Trophoblast cell (in vitro differentiated cells and primary cell): ENCODE data around the gene FOXK1.

ENCODE experiments used
- DNase-seq, 2 donors: peaks; one replicate each; pipeline ENCODE4 v3.0.0-alpha.2; 2016
- H2AFZ ChIP-seq: 2 replicates; pipeline ENCODE4 v1.6.1; 2013; ENCODE audit warnings: low read length, moderate library complexity, mild to moderate bottlenecking; ENCODE audit not compliant: insufficient read depth, poor library complexity
- H2AK5ac ChIP-seq: 2 replicates; pipeline ENCODE4 v1.6.1; 2013; ENCODE audit warnings: mild to moderate bottlenecking, low read length
- H2BK120ac ChIP-seq: 2 replicates; pipeline ENCODE4 v1.6.1; 2013; ENCODE audit warnings: low read length, mild to moderate bottlenecking, moderate library complexity; ENCODE audit not compliant: insufficient read depth, poor library complexity
- H2BK12ac ChIP-seq: 2 replicates; pipeline ENCODE4 v1.6.1; 2013; ENCODE audit warnings: mild to moderate bottlenecking, low read length, moderate library complexity
- H2BK5ac ChIP-seq: 2 replicates; pipeline ENCODE4 v1.6.1; 2013; ENCODE audit warnings: low read length, low read depth, moderate library complexity, mild to moderate bottlenecking; ENCODE audit not compliant: poor library complexity
- H3K14ac ChIP-seq: 2 replicates; pipeline ENCODE4 v1.6.1; 2013; ENCODE audit warnings: mild to moderate bottlenecking, low read length
- H3K18ac ChIP-seq: 2 replicates; pipeline ENCODE4 v1.6.1; 2013; ENCODE audit warnings: mild to moderate bottlenecking, low read length
- H3K23ac ChIP-seq: 2 replicates; pipeline ENCODE4 v1.6.1; 2013; ENCODE audit warnings: low read length
- H3K27ac ChIP-seq: 2 replicates; pipeline ENCODE4 v1.5.1; 2013; ENCODE audit warnings: low read depth, mild to moderate bottlenecking, inconsistent platforms, low read length, moderate library complexity
- H3K27me3 ChIP-seq: 2 replicates; pipeline ENCODE4 v1.6.1; 2013; ENCODE audit warnings: inconsistent platforms, mild to moderate bottlenecking, low read length, moderate library complexity; ENCODE audit not compliant: insufficient read depth
- H3K36me3 ChIP-seq, 2 experiments: 1 replicate in 1 of 2; 2 replicates in 1 of 2; pipeline ENCODE4 v1.6.1; 2013; ENCODE audit warnings: low read length in 2 of 2, mild to moderate bottlenecking in 2 of 2, moderate library complexity in 1 of 2; ENCODE audit not compliant: insufficient read depth in 2 of 2, control insufficient read depth in 1 of 2
- H3K4ac ChIP-seq: 2 replicates; pipeline ENCODE4 v1.6.1; 2013; ENCODE audit warnings: low read depth, mild to moderate bottlenecking, low read length, moderate library complexity
- H3K4me1 ChIP-seq, 2 experiments: 1 replicate in 1 of 2; 2 replicates in 1 of 2; pipeline ENCODE4 v1.6.1; 2013; ENCODE audit warnings: low read length in 2 of 2, mild to moderate bottlenecking in 2 of 2, moderate library complexity in 1 of 2; ENCODE audit not compliant: insufficient read depth in 2 of 2, control insufficient read depth in 1 of 2
- H3K4me2 ChIP-seq: 2 replicates; pipeline ENCODE4 v1.6.1; 2013; ENCODE audit warnings: inconsistent platforms, mild to moderate bottlenecking, low read length, moderate library complexity
- H3K4me3 ChIP-seq: 2 replicates; pipeline ENCODE4 v1.5.1; 2013; ENCODE audit warnings: mild to moderate bottlenecking, low read depth, low read length, inconsistent platforms
- H3K79me1 ChIP-seq: one replicate; pipeline ENCODE4 v1.6.1; 2013; ENCODE audit warnings: low read length
- H3K79me2 ChIP-seq: 2 replicates; pipeline ENCODE4 v1.6.1; 2013; ENCODE audit warnings: low read length, mild to moderate bottlenecking; ENCODE audit not compliant: control insufficient read depth, insufficient read depth, poor library complexity
- H3K9ac ChIP-seq: 2 replicates; pipeline ENCODE4 v1.6.1; 2013; ENCODE audit warnings: mild to moderate bottlenecking, low read length
- H3K9me3 ChIP-seq: 2 replicates; pipeline ENCODE4 v1.6.1; 2013; ENCODE audit warnings: low read depth, mild to moderate bottlenecking, control low read depth, inconsistent platforms, low read length; ENCODE audit not compliant: insufficient read depth
- H4K12ac ChIP-seq: 2 replicates; pipeline ENCODE4 v1.6.1; 2013; ENCODE audit warnings: low read depth, mild to moderate bottlenecking, low read length, moderate library complexity
- H4K8ac ChIP-seq: 2 replicates; pipeline ENCODE4 v1.6.1; 2013; ENCODE audit warnings: low read depth, mild to moderate bottlenecking, low read length, moderate library complexity
- H4K91ac ChIP-seq: one replicate; pipeline ENCODE4 v1.6.1; 2013; ENCODE audit warnings: low read depth, mild to moderate bottlenecking, low read length, moderate library complexity
- WGBS: extraction: QIAGEN DNeasy Blood & Tissue Kit; methylation state at CpG from one replicate; pipeline ENCODE4 v1.1.7; 2013; ENCODE audit warnings: missing lambda C conversion rate; ENCODE audit not compliant: insufficient read length, insufficient coverage; ENCODE audit errors: extremely low coverage; 5-methylcytosine and 5-hydroxymethylcytosine counted together

Gene FOXK1

DNA sequence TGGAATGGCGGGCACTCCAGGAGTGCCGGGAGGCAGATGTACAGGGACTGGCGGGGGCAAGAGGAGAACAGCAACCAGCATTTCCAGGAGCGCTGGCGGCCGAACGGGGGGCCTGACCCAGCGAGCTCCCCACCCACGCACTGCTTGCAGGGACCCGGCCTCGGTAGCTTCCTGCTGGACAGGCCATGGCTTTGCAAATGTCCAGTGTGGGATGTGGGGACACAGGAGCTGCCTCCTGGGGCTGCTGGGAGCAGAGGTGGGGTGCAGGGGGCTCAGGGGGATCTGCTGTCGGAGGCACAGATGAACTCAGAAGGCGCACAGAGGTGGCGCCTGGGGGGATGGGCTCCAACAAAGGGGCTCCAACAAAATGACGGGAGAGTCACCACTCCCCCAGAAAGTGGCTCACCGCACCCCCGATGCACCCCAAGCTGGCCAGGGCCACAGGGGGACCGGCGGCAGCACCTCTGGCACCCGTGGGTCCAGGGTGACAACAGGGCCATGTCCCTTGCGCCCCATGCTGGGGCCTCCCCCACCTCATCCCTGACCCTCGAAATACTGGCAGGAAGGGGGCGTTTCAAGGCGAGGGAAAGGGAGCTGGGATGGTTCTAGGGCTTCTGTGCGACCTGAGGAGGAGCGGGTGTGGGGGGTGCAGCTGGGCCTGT is 134.5 kb downstream of the FOXK1 start:
- Histone ChIP-seq H3K27ac (no peak overlapping the region), H3K36me3 (no peaks in the 10 kb centered on the region), H2AFZ (no peak overlapping the region), H2BK120ac (no peak overlapping the region), H2BK5ac (no peak overlapping the region), H3K9me3 (peaks cover 2% of the 10 kb centered on the region), H3K18ac (no peak overlapping the region), H4K8ac (no peak overlapping the region), H2AK5ac (no peak overlapping the region), H3K4ac (no peak overlapping the region), H3K9ac (no peak overlapping the region), H3K79me2 (no peaks in the 10 kb centered on the region), H3K4me1 (no peaks in the 10 kb centered on the region), H3K79me1 (no peaks in the 10 kb centered on the region), H4K12ac (no peak overlapping the region), H4K91ac (no peak overlapping the region), H3K4me3 (no peak overlapping the region), H2BK12ac (no peak overlapping the region), H3K23ac (no peak overlapping the region), H3K27me3 (no peaks in the 10 kb centered on the region), H3K14ac (no peak overlapping the region), H3K4me2 (no peak overlapping the region)
- no peak for DNase-seq
- no CpG with 5 or more reads among the region's 26 CpGs for WGBS

GRCh38 chr7:4817178-4817901 is 135.2 kb downstream of the FOXK1 start:
- Histone ChIP-seq H3K9me3 (peaks cover 2% of the 10 kb centered on the region), H4K91ac (no peak overlapping the region), H2BK12ac (no peak overlapping the region), H4K8ac (no peak overlapping the region), H2AK5ac (no peak overlapping the region), H3K23ac (no peak overlapping the region), H3K18ac (no peak overlapping the region), H3K36me3 (no peaks in the 10 kb centered on the region), H3K4me3 (no peak overlapping the region), H3K9ac (no peak overlapping the region), H3K14ac (no peak overlapping the region), H3K4ac (no peak overlapping the region), H3K79me2 (no peaks in the 10 kb centered on the region), H3K27ac (no peak overlapping the region), H3K79me1 (no peaks in the 10 kb centered on the region), H3K4me2 (no peak overlapping the region), H2BK5ac (no peak overlapping the region), H4K12ac (no peak overlapping the region), H2BK120ac (no peak overlapping the region), H3K4me1 (no peaks in the 10 kb centered on the region), H3K27me3 (no peaks in the 10 kb centered on the region), H2AFZ (no peak overlapping the region)
- DNase-seq, result no peak
- no CpG with 5 or more reads among the region's 38 CpGs for WGBS

DNA sequence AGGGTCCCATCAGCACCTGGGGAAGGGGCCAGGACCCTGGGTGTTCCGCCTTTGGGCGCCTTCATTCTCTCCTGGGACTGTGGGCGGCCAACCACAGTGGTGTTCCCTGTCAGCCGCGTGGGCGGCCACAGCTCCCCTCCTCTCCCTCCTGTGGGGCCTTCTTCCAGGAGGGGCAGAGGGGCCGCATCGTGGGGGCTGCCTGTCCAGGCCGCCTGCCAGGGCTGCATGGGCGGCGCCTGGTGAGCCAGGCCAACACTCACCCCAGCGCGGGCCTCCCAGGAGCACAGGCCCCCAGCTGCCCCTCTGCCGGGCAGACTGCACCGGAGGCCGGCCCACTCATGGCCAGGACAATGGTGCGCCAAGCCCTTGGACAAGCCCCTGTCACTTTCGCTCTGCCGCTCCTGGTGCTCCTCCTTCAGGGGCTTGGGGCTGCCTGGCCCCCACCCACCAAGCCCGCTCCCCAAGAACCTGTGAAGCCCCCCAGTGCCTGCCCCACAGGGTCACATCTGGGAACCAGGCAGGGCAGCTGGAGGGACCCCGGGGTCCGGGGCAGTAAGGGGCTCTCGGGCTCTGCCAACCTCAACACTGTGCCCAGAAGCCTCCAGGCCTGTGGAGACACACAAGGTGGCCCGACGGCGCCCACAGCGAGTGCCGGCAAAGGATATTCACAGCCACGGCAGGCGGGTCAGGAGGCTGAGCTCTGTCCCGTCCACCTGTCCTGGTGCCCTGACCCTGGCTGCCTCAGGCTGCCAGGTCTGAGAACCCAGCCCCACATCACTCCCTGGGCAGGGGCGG is 136.1 kb downstream of the FOXK1 start:
- no peak overlapping the region for H3K14ac ChIP-seq
- H4K12ac ChIP-seq, result no peak overlapping the region
- H3K27ac ChIP-seq, result no peak overlapping the region
- no peak overlapping the region for H4K91ac ChIP-seq
- H3K9ac ChIP-seq, result no peak overlapping the region
- no peak overlapping the region for H4K8ac ChIP-seq
- no peaks in the 10 kb centered on the region for H3K79me1 ChIP-seq
- peaks cover 2% of the 10 kb centered on the region for H3K9me3 ChIP-seq
- H3K79me2 ChIP-seq, result no peaks in the 10 kb centered on the region
- no CpG with 5 or more reads among the region's 32 CpGs for WGBS
- no peak overlapping the region for H3K4ac ChIP-seq
- H3K4me2 ChIP-seq, result no peak overlapping the region
- no peak overlapping the region for H3K18ac ChIP-seq
- no peak overlapping the region for H3K23ac ChIP-seq
- H2AFZ ChIP-seq, result no peak overlapping the region
- no peak overlapping the region for H2BK12ac ChIP-seq
- no peak overlapping the region for H2BK120ac ChIP-seq
- H2AK5ac ChIP-seq, result no peak overlapping the region
- no peaks in the 10 kb centered on the region for H3K4me1 ChIP-seq
- H2BK5ac ChIP-seq, result no peak overlapping the region
- no peaks in the 10 kb centered on the region for H3K27me3 ChIP-seq
- no peaks in the 10 kb centered on the region for H3K36me3 ChIP-seq
- no peak for DNase-seq
- no peak overlapping the region for H3K4me3 ChIP-seq

DNA sequence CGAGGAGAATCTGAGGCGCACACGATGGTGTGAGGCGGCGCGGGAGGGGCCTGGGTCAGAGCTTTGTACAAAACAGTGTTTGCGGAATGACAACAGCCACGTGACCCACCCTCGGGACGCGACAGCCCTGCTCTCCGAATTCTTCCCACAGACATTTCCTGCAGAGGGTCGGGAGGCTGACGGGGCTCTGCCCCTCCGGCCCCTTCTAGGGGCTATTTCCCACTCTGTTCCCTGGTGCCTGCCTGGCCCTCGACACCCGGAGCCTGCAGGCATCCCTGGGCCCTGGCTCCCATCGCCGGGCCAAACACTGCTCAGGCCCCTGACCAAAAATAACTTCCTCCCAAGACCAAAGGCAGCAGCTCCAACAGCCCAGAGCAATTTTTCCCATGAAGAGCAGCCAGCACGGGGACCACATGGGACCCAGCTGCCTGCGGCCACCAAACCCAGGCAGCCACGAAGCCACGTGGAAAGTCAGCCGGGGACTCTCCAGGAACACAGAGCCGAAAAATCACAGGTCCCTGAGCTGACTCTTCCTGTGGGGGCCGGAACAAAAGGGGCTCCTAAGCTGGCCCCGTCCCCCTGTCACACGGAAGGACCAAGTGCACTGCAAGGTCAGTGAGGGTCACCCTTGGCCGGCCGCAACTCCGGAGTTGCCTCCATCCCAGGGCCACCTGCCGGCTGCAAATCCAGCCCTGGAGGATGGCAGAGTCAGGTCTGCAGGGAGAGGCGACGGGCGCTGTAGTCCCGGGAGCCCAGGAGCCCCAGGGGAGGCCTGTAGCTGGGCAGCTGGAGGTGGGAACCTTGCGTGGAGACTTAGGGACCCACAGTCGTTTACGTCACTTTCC is 137.7 kb downstream of the FOXK1 start:
- no peak for DNase-seq
- Histone ChIP-seq H4K91ac (no peak overlapping the region), H4K12ac (no peak overlapping the region), H2AK5ac (no peak overlapping the region), H2BK120ac (no peak overlapping the region), H3K9ac (no peak overlapping the region), H3K27ac (no peak overlapping the region), H3K79me1 (no peaks in the 10 kb centered on the region), H3K27me3 (no peaks in the 10 kb centered on the region), H3K36me3 (no peaks in the 10 kb centered on the region), H3K79me2 (no peaks in the 10 kb centered on the region), H2AFZ (no peak overlapping the region), H3K4me3 (no peak overlapping the region), H3K4me1 (no peaks in the 10 kb centered on the region), H2BK5ac (no peak overlapping the region), H3K4me2 (no peak overlapping the region), H2BK12ac (no peak overlapping the region), H3K4ac (no peak overlapping the region), H3K9me3 (peaks cover 4% of the 10 kb centered on the region), H3K18ac (no peak overlapping the region), H3K23ac (no peak overlapping the region), H4K8ac (no peak overlapping the region), H3K14ac (no peak overlapping the region)
- WGBS, result no CpG with 5 or more reads among the region's 39 CpGs
